ENCODE results near the gene PARS2. TPM values are rescaled to one million over a fixed set of nuclear protein-coding genes. Genes with fewer than 3 reads are reported as not detected.

PARS2 gene
- total and polyA plus RNA-seq, 4 donors = 2.1 to 4.1 (median 3.3) TPM

GRCh38 chr1:54741531-54741930 is 22.8 kb downstream of the PARS2 start (continued):
- TF ChIP-seq CTCF (IDR thresholded peaks at IDR 0.05; ENCODE audit: low read depth, low read length, missing input control) (no peak), NR2F2 (IDR thresholded peaks at IDR 0.05) (no peak), REST (IDR thresholded peaks at IDR 0.05) (no peak), FOXA1 (IDR thresholded peaks at IDR 0.05) (no peak), SP1 (IDR thresholded peaks at IDR 0.05) (no peak), EGR1 (IDR thresholded peaks at IDR 0.05; ENCODE audit: low read depth in 2 of 2) (no peak)

GRCh38 chr1:54738244-54738643 is 26.1 kb downstream of the PARS2 start:
- no peaks in the 10 kb centered on the region for H3K27me3 ChIP-seq (ENCODE audit: control insufficient read depth in 4 of 4, insufficient read depth in 4 of 4, low read length in 3 of 4)
- WGBS = 92% methylated on average over 6 of the region's 6 CpGs
- no peak overlapping the region for H3K9ac ChIP-seq (ENCODE audit: low read depth in 1 of 2, low read length in 2 of 2)
- TF ChIP-seq YY1 (IDR thresholded peaks at IDR 0.05) (no peak), NR2F2 (IDR thresholded peaks at IDR 0.05) (no peak), TAF1 (conservative IDR thresholded peaks at IDR 0.05) (no peak), FOXA1 (IDR thresholded peaks at IDR 0.05) (no peak), RAD21 (IDR thresholded peaks at IDR 0.05) (no peak), JUND (IDR thresholded peaks at IDR 0.05) (no peak), EGR1 (IDR thresholded peaks at IDR 0.05; ENCODE audit: low read depth in 2 of 2) (no peak), REST (IDR thresholded peaks at IDR 0.05) (no peak), ZBTB33 (IDR thresholded peaks at IDR 0.05) (no peak), HNF4A (conservative IDR thresholded peaks at IDR 0.05) (no peak), CTCF (IDR thresholded peaks at IDR 0.05; ENCODE audit: low read depth, low read length, missing input control) (no peak)
- peaks cover 10 to 70% (median 51%) of the 10 kb centered on the region in 4 donors for H3K36me3 ChIP-seq (ENCODE audit: control insufficient read depth in 4 of 4, insufficient read depth in 3 of 4, low read depth in 1 of 4, low read length in 3 of 4)
- no peak overlapping the region for H3K27ac ChIP-seq (ENCODE audit: low read depth in 1 of 2, low read length in 2 of 2)
- no peak for DNase-seq (ENCODE audit: low spot score)
- H3K4me3 ChIP-seq (ENCODE audit: low read depth in 1 of 3, low read length in 3 of 3) = no peak overlapping the region
- no peaks in the 10 kb centered on the region for H3K9me3 ChIP-seq (ENCODE audit: control insufficient read depth in 4 of 4, low read length in 3 of 4)
- no peaks in the 10 kb centered on the region for H3K4me1 ChIP-seq (ENCODE audit: control insufficient read depth in 4 of 4, insufficient read depth in 4 of 4, low read length in 3 of 4)

Data from liver (tissue), 9 donors.